Prostate gland (tissue), 2 donors: ENCODE measurements around the gene TPRN.

Experiments
- POLR2A ChIP-seq: fragments of 450-650 bp; IDR thresholded peaks from one replicate; pipeline ENCODE4 v1.6.1; 2016; ENCODE audit warnings: antibody characterized with exemption, mild to moderate bottlenecking
- POLR2AphosphoS5 ChIP-seq: sonication (generic); formaldehyde crosslinking; IDR thresholded peaks from one replicate; pipeline ENCODE4 v1.6.1; 2017; ENCODE audit warnings: antibody characterized with exemption
- TF ChIP-seq, protein P1 (sequence below), 4 experiments: fragments of 200-600 bp in 2 of 4; fragments of 450-650 bp in 2 of 4; sonication (generic) in 2 of 4; IDR thresholded peaks; 1 replicate in 3 of 4; 2 replicates in 1 of 4; pipeline ENCODE4 v1.5.1; 2016 to 2019; ENCODE audit warnings: antibody characterized with exemption in 4 of 4, mild to moderate bottlenecking in 2 of 4, moderate library complexity in 2 of 4

DNA sequence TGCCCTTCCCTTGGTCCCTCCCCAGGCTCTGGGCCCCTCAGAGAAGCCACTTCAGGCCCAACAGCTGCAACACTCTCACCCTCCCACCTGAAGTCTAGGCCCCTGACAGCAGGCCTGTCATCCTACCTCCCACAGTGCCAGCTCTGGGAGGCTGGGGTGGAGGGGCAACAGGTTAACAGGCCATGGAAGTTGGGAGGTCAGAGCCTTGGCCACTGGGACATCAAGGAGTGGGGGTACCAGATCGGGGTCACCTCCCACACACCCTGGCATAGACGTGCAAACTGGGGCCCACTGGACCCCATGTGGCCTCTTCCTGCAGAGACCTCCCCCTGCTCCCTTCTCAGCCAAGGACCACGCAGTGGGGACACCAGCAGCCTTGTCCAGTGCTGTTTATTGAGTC, 9.3 kb downstream of the TPRN start:
- TF ChIP-seq, protein P1, sequence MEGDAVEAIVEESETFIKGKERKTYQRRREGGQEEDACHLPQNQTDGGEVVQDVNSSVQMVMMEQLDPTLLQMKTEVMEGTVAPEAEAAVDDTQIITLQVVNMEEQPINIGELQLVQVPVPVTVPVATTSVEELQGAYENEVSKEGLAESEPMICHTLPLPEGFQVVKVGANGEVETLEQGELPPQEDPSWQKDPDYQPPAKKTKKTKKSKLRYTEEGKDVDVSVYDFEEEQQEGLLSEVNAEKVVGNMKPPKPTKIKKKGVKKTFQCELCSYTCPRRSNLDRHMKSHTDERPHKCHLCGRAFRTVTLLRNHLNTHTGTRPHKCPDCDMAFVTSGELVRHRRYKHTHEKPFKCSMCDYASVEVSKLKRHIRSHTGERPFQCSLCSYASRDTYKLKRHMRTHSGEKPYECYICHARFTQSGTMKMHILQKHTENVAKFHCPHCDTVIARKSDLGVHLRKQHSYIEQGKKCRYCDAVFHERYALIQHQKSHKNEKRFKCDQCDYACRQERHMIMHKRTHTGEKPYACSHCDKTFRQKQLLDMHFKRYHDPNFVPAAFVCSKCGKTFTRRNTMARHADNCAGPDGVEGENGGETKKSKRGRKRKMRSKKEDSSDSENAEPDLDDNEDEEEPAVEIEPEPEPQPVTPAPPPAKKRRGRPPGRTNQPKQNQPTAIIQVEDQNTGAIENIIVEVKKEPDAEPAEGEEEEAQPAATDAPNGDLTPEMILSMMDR (IDR thresholded peaks at IDR 0.05): no peak
- TF ChIP-seq POLR2AphosphoS5: no peak
- no peak for TF ChIP-seq POLR2A
